Renal cortex interstitium (tissue), 15 donors: ENCODE measurements around the gene TMEM247. TPM values are rescaled to one million over a fixed set of nuclear protein-coding genes. Genes with fewer than 3 reads are reported as not detected.

ENCODE experiments used
- DNase-seq, 11 donors: peaks; one replicate each; pipeline ENCODE4 v3.0.0-alpha.2; 2013; ENCODE audit warnings: low read depth in 9 of 11, low spot score in 4 of 11; ENCODE audit errors: extremely low read depth in 1 of 11
- long read RNA-seq, 16 experiments: transcript quantifications; one replicate each; lab custom pipeline, GENCODE V29; 2026
- polyA plus RNA-seq, 3 donors: library from polyadenylated mRNA; unstranded; fragments of 120-200 nt; gene quantifications; one replicate each; pipeline ENCODE4 v1.2.1, GENCODE V29; 2013; ENCODE audit not compliant: insufficient read length in 3 of 3

TMEM247 gene
- not detected for polyA plus RNA-seq
- long read RNA-seq, donor 1 = 0 reads
- long read RNA-seq, donor 2 = 0 reads
- long read RNA-seq, donor 3 = 0 reads
- long read RNA-seq, donor 4 = 0 reads
- long read RNA-seq, donor 5 = 0 reads
- long read RNA-seq, donor 6 = 0 reads
- long read RNA-seq, donor 7 = 0 reads
- long read RNA-seq, donor 8 = 0 reads
- long read RNA-seq, donor 9 = 0 reads
- long read RNA-seq, donor 10 = 0 reads
- long read RNA-seq, donor 11 = 0 reads
- long read RNA-seq, donor 12 = 0 reads
- long read RNA-seq, donor 13 = 0 reads
- long read RNA-seq, donor 14 = 0 reads
- long read RNA-seq, donor 15 = 0 reads
- long read RNA-seq, donor 16 = 0 reads

- DNase-seq = no peak
These were observed at the start of gene TMEM247 for GRCh38 chr2:46479265-46479664. TMEM247 (plus strand) TSS chr2:46479565.

GRCh38 chr2:46430413-46430812 is 49.0 kb upstream of the TMEM247 start:
- DNase-seq = no peak

GRCh38 chr2:46430992-46431391 is 48.4 kb upstream of the TMEM247 start:
- DNase-seq = no peak

GRCh38 chr2:46431481-46432235 is 47.7 kb upstream of the TMEM247 start:
- no peak for DNase-seq

GRCh38 chr2:46434851-46435273 is 44.5 kb upstream of the TMEM247 start:
- no peak for DNase-seq

GRCh38 chr2:46435353-46435752 is 44.0 kb upstream of the TMEM247 start:
- no peak for DNase-seq

- no peak for DNase-seq
These were observed 43.5 kb upstream of the TMEM247 start for GRCh38 chr2:46435796-46436360.

- DNase-seq = no peak
These were observed 42.6 kb upstream of the TMEM247 start for GRCh38 chr2:46436800-46437199.

GRCh38 chr2:46438102-46438501 is 41.3 kb upstream of the TMEM247 start:
- DNase-seq = no peak

- no peak for DNase-seq
These were observed 40.6 kb upstream of the TMEM247 start for GRCh38 chr2:46438794-46439193.

GRCh38 chr2:46439582-46439981 is 39.8 kb upstream of the TMEM247 start:
- DNase-seq = no peak

GRCh38 chr2:46441838-46442712 is 37.3 kb upstream of the TMEM247 start:
- no peak for DNase-seq

GRCh38 chr2:46444732-46445131 is 34.6 kb upstream of the TMEM247 start:
- DNase-seq = no peak

- DNase-seq = no peak
These were observed 33.8 kb upstream of the TMEM247 start for GRCh38 chr2:46445556-46445955.

- DNase-seq = no peak
These were observed 32.3 kb upstream of the TMEM247 start for GRCh38 chr2:46446871-46447568.

- DNase-seq = no peak
These were observed 31.7 kb upstream of the TMEM247 start for GRCh38 chr2:46447649-46448048.

- no peak for DNase-seq
These were observed 31.3 kb upstream of the TMEM247 start for GRCh38 chr2:46448111-46448510.

- DNase-seq = no peak
These were observed 30.7 kb upstream of the TMEM247 start for GRCh38 chr2:46448641-46449040.

GRCh38 chr2:46449700-46450099 is 29.7 kb upstream of the TMEM247 start:
- DNase-seq = no peak
